HEK293 (cell line): ENCODE results near the gene NAA25.

Experiments used
- EGR2 ChIP-seq: fragments of 450-650 bp; formaldehyde crosslinking; IDR thresholded peaks from 2 replicates; pipeline ENCODE4 v1.5.1; 2016; ENCODE audit warnings: low read depth, missing biosample characterization, missing genetic modification characterization
- HOXC10 ChIP-seq: sonication (generic); formaldehyde crosslinking; IDR thresholded peaks from 2 replicates; pipeline ENCODE4 v1.8.1; 2023; ENCODE audit warnings: mild to moderate bottlenecking, missing genetic modification reagents
- KLF1 ChIP-seq: fragments of 450-650 bp; formaldehyde crosslinking; IDR thresholded peaks from 2 replicates; pipeline ENCODE4 v1.5.1; 2016; ENCODE audit warnings: missing biosample characterization, missing genetic modification characterization
- MZF1 ChIP-seq: fragments of 450-650 bp; formaldehyde crosslinking; IDR thresholded peaks from 2 replicates; pipeline ENCODE4 v1.5.1; 2017; ENCODE audit warnings: missing biosample characterization, missing genetic modification characterization, borderline replicate concordance
- SP7 ChIP-seq: fragments of 450-650 bp; formaldehyde crosslinking; IDR thresholded peaks from 2 replicates; pipeline ENCODE4 v1.5.1; 2016; ENCODE audit warnings: missing biosample characterization, missing genetic modification characterization
- YY2 ChIP-seq: fragments of 450-650 bp; formaldehyde crosslinking; IDR thresholded peaks from 2 replicates; pipeline ENCODE4 v1.5.1; 2016; ENCODE audit warnings: missing biosample characterization, missing genetic modification characterization
- ZBTB48 ChIP-seq: fragments of 450-650 bp; formaldehyde crosslinking; IDR thresholded peaks from 2 replicates; pipeline ENCODE4 v1.5.1; 2016; ENCODE audit warnings: missing biosample characterization, missing genetic modification characterization
- ZFP37 ChIP-seq: fragments of 450-650 bp; formaldehyde crosslinking; IDR thresholded peaks from 2 replicates; pipeline ENCODE4 v1.5.1; 2016; ENCODE audit warnings: missing biosample characterization, missing genetic modification characterization
- ZNF138 ChIP-seq: fragments of 450-650 bp; formaldehyde crosslinking; IDR thresholded peaks from 2 replicates; pipeline ENCODE4 v1.5.1; 2016; ENCODE audit warnings: missing biosample characterization, missing genetic modification characterization, borderline replicate concordance
- ZNF175 ChIP-seq: fragments of 450-650 bp; formaldehyde crosslinking; IDR thresholded peaks from 2 replicates; pipeline ENCODE4 v1.5.1; 2016; ENCODE audit warnings: missing biosample characterization, missing genetic modification characterization
- ZNF214 ChIP-seq: fragments of 450-650 bp; formaldehyde crosslinking; IDR thresholded peaks from 2 replicates; pipeline ENCODE4 v1.5.1; 2017; ENCODE audit warnings: missing biosample characterization, mild to moderate bottlenecking, missing genetic modification characterization, borderline replicate concordance
- ZNF324 ChIP-seq: fragments of 450-650 bp; formaldehyde crosslinking; IDR thresholded peaks from 2 replicates; pipeline ENCODE4 v1.5.1; 2016; ENCODE audit warnings: missing biosample characterization, missing genetic modification characterization
- ZNF433 ChIP-seq: fragments of 450-650 bp; formaldehyde crosslinking; IDR thresholded peaks from 2 replicates; pipeline ENCODE4 v1.5.1; 2016; ENCODE audit warnings: missing biosample characterization, missing genetic modification characterization, low read depth
- ZNF514 ChIP-seq: fragments of 450-650 bp; formaldehyde crosslinking; IDR thresholded peaks from 2 replicates; pipeline ENCODE4 v1.5.1; 2016; ENCODE audit warnings: missing biosample characterization, missing genetic modification characterization
- ZNF571 ChIP-seq: fragments of 450-650 bp; formaldehyde crosslinking; IDR thresholded peaks from 2 replicates; pipeline ENCODE4 v1.5.0; 2017; ENCODE audit warnings: missing biosample characterization, missing genetic modification characterization
- TF ChIP-seq, protein P1 (sequence below): fragments of 450-650 bp; formaldehyde crosslinking; IDR thresholded peaks from 2 replicates; pipeline ENCODE4 v1.5.1; 2016; ENCODE audit warnings: missing biosample characterization, missing genetic modification characterization
- TF ChIP-seq, protein P2 (sequence below): fragments of 450-650 bp; formaldehyde crosslinking; IDR thresholded peaks from 2 replicates; pipeline ENCODE4 v1.5.1; 2016; ENCODE audit warnings: missing biosample characterization, missing genetic modification characterization
- TF ChIP-seq, protein P3 (sequence below): fragments of 450-650 bp; formaldehyde crosslinking; IDR thresholded peaks from 2 replicates; pipeline ENCODE4 v1.5.1; 2016; ENCODE audit warnings: missing biosample characterization, missing genetic modification characterization, low read depth
- TF ChIP-seq, protein P4 (sequence below): fragments of 450-650 bp; formaldehyde crosslinking; IDR thresholded peaks from 2 replicates; pipeline ENCODE4 v1.5.1; 2016; ENCODE audit warnings: missing biosample characterization, missing genetic modification characterization
- TF ChIP-seq, protein P5 (sequence below): fragments of 450-650 bp; formaldehyde crosslinking; IDR thresholded peaks from 2 replicates; pipeline ENCODE4 v1.5.1; 2016; ENCODE audit warnings: missing biosample characterization, missing genetic modification characterization, borderline replicate concordance
- TF ChIP-seq, protein P6 (sequence below): fragments of 450-650 bp; formaldehyde crosslinking; IDR thresholded peaks from 2 replicates; pipeline ENCODE4 v1.5.1; 2017; ENCODE audit warnings: missing biosample characterization, missing genetic modification characterization
- TF ChIP-seq, protein P7 (sequence below): fragments of 450-650 bp; IDR thresholded peaks from 2 replicates; pipeline ENCODE4 v1.5.1; 2018; ENCODE audit warnings: missing biosample characterization, mild to moderate bottlenecking, missing genetic modification characterization

The NAA25 gene

DNA sequence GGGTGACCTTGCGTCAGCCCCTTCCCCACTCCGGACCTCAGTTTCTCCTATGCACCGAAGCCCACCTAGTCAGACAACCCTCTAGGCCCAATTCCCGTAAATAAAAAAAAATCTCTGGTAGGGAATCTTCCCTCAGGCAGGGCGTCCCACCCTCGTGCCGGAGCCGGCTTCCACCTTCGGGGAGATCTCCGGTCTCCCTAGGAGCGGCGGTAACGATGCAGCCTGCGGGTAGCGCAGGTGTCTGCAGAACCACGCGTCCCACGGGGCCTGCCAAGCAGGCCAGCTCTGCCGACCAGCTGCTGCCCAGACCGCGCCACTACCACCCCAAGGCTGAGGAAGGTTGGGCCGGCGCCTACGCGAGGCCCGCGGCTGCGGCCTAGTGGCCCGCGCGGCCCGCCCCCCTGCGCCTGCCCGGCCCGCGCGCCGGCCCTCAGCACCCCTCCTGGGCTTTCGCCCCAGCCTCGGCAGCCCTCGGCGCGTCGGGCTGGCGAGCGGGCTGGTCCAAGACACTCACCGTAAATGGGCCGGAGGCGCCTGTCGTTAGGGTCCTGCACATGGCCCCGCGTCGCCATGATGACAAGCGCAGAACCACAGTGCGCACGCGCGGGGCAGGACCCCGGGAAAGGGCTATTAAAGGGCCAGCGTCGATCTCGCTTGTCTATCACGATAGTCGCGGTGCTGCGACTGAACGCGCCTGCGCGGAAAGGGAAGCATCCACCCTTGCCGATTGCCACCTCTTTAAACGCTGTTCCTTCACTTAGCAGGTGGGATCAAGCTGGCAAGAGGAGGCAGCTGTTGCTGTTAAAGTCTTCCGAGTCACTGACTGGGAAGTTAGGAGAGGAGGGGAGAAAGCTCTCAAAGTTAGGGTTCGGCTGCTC lies at the start of gene NAA25 (continued):
- TF ChIP-seq SP7 (tag by site-specific recombination) (peak; percentile 61), ZFP37 (tag by site-specific recombination) (no peak), ZNF324 (tag by site-specific recombination) (no peak), ZNF571 (tag by site-specific recombination) (no peak), ZNF514 (tag by site-specific recombination) (no peak), YY2 (tag by site-specific recombination) (peak; percentile 74), EGR2 (tag by site-specific recombination) (no peak; the same call in none of the 2 replicates), ZNF175 (no peak), HOXC10 (CRISPR knock-in tag) (no peak), MZF1 (tag by site-specific recombination) (no peak), ZBTB48 (tag by site-specific recombination) (peak; percentile 58; the same call in 1 of the 2 replicates), ZNF214 (tag by site-specific recombination) (no peak), ZNF138 (tag by site-specific recombination) (no peak), ZNF433 (tag by site-specific recombination) (no peak), KLF1 (tag by site-specific recombination) (no peak)
- TF ChIP-seq, protein P1, sequence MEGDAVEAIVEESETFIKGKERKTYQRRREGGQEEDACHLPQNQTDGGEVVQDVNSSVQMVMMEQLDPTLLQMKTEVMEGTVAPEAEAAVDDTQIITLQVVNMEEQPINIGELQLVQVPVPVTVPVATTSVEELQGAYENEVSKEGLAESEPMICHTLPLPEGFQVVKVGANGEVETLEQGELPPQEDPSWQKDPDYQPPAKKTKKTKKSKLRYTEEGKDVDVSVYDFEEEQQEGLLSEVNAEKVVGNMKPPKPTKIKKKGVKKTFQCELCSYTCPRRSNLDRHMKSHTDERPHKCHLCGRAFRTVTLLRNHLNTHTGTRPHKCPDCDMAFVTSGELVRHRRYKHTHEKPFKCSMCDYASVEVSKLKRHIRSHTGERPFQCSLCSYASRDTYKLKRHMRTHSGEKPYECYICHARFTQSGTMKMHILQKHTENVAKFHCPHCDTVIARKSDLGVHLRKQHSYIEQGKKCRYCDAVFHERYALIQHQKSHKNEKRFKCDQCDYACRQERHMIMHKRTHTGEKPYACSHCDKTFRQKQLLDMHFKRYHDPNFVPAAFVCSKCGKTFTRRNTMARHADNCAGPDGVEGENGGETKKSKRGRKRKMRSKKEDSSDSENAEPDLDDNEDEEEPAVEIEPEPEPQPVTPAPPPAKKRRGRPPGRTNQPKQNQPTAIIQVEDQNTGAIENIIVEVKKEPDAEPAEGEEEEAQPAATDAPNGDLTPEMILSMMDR, result peak; percentile 16; the same call in 1 of the 2 replicates
- TF ChIP-seq, protein P2, sequence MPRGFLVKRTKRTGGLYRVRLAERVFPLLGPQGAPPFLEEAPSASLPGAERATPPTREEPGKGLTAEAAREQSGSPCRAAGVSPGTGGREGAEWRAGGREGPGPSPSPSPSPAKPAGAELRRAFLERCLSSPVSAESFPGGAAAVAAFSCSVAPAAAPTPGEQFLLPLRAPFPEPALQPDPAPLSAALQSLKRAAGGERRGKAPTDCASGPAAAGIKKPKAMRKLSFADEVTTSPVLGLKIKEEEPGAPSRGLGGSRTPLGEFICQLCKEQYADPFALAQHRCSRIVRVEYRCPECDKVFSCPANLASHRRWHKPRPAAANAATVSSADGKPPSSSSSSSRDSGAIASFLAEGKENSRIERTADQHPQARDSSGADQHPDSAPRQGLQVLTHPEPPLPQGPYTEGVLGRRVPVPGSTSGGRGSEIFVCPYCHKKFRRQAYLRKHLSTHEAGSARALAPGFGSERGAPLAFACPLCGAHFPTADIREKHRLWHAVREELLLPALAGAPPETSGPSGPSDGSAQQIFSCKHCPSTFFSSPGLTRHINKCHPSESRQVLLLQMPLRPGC, result no peak
- TF ChIP-seq, protein P3, sequence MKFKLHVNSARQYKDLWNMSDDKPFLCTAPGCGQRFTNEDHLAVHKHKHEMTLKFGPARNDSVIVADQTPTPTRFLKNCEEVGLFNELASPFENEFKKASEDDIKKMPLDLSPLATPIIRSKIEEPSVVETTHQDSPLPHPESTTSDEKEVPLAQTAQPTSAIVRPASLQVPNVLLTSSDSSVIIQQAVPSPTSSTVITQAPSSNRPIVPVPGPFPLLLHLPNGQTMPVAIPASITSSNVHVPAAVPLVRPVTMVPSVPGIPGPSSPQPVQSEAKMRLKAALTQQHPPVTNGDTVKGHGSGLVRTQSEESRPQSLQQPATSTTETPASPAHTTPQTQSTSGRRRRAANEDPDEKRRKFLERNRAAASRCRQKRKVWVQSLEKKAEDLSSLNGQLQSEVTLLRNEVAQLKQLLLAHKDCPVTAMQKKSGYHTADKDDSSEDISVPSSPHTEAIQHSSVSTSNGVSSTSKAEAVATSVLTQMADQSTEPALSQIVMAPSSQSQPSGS (tag by site-specific recombination), result no peak
- TF ChIP-seq, protein P4, sequence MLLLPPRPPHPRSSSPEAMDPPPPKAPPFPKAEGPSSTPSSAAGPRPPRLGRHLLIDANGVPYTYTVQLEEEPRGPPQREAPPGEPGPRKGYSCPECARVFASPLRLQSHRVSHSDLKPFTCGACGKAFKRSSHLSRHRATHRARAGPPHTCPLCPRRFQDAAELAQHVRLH (tag by site-specific recombination), result no peak
- TF ChIP-seq, protein P5, sequence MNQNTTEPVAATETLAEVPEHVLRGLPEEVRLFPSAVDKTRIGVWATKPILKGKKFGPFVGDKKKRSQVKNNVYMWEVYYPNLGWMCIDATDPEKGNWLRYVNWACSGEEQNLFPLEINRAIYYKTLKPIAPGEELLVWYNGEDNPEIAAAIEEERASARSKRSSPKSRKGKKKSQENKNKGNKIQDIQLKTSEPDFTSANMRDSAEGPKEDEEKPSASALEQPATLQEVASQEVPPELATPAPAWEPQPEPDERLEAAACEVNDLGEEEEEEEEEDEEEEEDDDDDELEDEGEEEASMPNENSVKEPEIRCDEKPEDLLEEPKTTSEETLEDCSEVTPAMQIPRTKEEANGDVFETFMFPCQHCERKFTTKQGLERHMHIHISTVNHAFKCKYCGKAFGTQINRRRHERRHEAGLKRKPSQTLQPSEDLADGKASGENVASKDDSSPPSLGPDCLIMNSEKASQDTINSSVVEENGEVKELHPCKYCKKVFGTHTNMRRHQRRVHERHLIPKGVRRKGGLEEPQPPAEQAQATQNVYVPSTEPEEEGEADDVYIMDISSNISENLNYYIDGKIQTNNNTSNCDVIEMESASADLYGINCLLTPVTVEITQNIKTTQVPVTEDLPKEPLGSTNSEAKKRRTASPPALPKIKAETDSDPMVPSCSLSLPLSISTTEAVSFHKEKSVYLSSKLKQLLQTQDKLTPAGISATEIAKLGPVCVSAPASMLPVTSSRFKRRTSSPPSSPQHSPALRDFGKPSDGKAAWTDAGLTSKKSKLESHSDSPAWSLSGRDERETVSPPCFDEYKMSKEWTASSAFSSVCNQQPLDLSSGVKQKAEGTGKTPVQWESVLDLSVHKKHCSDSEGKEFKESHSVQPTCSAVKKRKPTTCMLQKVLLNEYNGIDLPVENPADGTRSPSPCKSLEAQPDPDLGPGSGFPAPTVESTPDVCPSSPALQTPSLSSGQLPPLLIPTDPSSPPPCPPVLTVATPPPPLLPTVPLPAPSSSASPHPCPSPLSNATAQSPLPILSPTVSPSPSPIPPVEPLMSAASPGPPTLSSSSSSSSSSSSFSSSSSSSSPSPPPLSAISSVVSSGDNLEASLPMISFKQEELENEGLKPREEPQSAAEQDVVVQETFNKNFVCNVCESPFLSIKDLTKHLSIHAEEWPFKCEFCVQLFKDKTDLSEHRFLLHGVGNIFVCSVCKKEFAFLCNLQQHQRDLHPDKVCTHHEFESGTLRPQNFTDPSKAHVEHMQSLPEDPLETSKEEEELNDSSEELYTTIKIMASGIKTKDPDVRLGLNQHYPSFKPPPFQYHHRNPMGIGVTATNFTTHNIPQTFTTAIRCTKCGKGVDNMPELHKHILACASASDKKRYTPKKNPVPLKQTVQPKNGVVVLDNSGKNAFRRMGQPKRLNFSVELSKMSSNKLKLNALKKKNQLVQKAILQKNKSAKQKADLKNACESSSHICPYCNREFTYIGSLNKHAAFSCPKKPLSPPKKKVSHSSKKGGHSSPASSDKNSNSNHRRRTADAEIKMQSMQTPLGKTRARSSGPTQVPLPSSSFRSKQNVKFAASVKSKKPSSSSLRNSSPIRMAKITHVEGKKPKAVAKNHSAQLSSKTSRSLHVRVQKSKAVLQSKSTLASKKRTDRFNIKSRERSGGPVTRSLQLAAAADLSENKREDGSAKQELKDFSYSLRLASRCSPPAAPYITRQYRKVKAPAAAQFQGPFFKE (tag by site-specific recombination), result no peak
- TF ChIP-seq, protein P6, sequence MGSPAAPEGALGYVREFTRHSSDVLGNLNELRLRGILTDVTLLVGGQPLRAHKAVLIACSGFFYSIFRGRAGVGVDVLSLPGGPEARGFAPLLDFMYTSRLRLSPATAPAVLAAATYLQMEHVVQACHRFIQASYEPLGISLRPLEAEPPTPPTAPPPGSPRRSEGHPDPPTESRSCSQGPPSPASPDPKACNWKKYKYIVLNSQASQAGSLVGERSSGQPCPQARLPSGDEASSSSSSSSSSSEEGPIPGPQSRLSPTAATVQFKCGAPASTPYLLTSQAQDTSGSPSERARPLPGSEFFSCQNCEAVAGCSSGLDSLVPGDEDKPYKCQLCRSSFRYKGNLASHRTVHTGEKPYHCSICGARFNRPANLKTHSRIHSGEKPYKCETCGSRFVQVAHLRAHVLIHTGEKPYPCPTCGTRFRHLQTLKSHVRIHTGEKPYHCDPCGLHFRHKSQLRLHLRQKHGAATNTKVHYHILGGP (tag by site-specific recombination), result no peak
- TF ChIP-seq, protein P7, sequence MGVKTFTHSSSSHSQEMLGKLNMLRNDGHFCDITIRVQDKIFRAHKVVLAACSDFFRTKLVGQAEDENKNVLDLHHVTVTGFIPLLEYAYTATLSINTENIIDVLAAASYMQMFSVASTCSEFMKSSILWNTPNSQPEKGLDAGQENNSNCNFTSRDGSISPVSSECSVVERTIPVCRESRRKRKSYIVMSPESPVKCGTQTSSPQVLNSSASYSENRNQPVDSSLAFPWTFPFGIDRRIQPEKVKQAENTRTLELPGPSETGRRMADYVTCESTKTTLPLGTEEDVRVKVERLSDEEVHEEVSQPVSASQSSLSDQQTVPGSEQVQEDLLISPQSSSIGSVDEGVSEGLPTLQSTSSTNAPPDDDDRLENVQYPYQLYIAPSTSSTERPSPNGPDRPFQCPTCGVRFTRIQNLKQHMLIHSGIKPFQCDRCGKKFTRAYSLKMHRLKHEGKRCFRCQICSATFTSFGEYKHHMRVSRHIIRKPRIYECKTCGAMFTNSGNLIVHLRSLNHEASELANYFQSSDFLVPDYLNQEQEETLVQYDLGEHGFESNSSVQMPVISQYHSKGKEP, result no peak
